Small intestine (tissue), 7 donors: ENCODE measurements around the gene COX8A. TPM values are rescaled to one million over a fixed set of nuclear protein-coding genes. Genes with fewer than 3 reads are reported as not detected.

Experiments used
- DNase-seq, 2 donors: peaks; one replicate each; pipeline versions ENCODE4 v3.0.0 to v3.0.0-alpha.2; 2013
- FAIRE-seq: peaks from 2 replicates; lab custom pipeline; 2012; peaks lifted over from hg19 to GRCh38; lab: Jason Lieb, UNC
- H3K27ac ChIP-seq, 3 donors: one replicate each; pipeline ENCODE4 v1.5.1; 2013; ENCODE audit warnings: low read length in 2 of 3, mild to moderate bottlenecking in 2 of 3, control low read depth in 1 of 3, inconsistent platforms in 1 of 3, low read depth in 1 of 3, moderate library complexity in 1 of 3
- H3K27me3 ChIP-seq, 3 donors: one replicate each; pipeline ENCODE4 v1.6.1; 2013; ENCODE audit warnings: low read length in 3 of 3, inconsistent platforms in 1 of 3; ENCODE audit not compliant: control insufficient read depth in 3 of 3, insufficient read depth in 3 of 3
- H3K36me3 ChIP-seq, 3 donors: one replicate each; pipeline ENCODE4 v1.6.1; 2013; ENCODE audit warnings: low read length in 3 of 3, inconsistent platforms in 1 of 3, low read depth in 1 of 3, mild to moderate bottlenecking in 1 of 3, moderate library complexity in 1 of 3; ENCODE audit not compliant: control insufficient read depth in 3 of 3, insufficient read depth in 2 of 3
- H3K4me1 ChIP-seq, 3 donors: one replicate each; pipeline ENCODE4 v1.6.1; 2013; ENCODE audit warnings: low read length in 2 of 3, inconsistent platforms in 1 of 3, low read depth in 1 of 3, mild to moderate bottlenecking in 1 of 3, moderate library complexity in 1 of 3; ENCODE audit not compliant: control insufficient read depth in 3 of 3, insufficient read depth in 2 of 3
- H3K4me3 ChIP-seq, 3 donors: one replicate each; pipeline ENCODE4 v1.5.1; 2013; ENCODE audit warnings: low read length in 3 of 3, control low read depth in 1 of 3, inconsistent platforms in 1 of 3, low read depth in 1 of 3, mild to moderate bottlenecking in 1 of 3, moderate library complexity in 1 of 3
- H3K9me3 ChIP-seq, 2 donors: one replicate each; pipeline ENCODE4 v1.6.1; 2013; ENCODE audit warnings: low read depth in 1 of 2, low read length in 1 of 2; ENCODE audit not compliant: control insufficient read depth in 2 of 2, insufficient read depth in 1 of 2
- WGBS, 3 donors: extraction: QIAGEN DNeasy Blood & Tissue Kit; methylation state at CpG; one replicate each; pipeline ENCODE4 v1.1.7; 2013; 5-methylcytosine and 5-hydroxymethylcytosine counted together
- polyA plus RNA-seq, 4 donors: library from polyadenylated mRNA; stranded (reverse) in 3 of 4; unstranded in 1 of 4; fragments of 200-250 nt in 3 of 4; fragments of 120-200 nt in 1 of 4; gene quantifications; one replicate each; pipeline versions ENCODE4 v1.2.1 to v1.2.3, GENCODE V29; 2013
- donor health status: healthy with polysubstance abuse.
- donor health status: control.
- donor health status: control.
- donor health status: Bipolar disorder and iron deficiency.
- donor health status: healthy.

Gene COX8A
- polyA plus RNA-seq, 4 donors: 331 to 1,570 (median 1,390) TPM

- Histone ChIP-seq H3K36me3 (peaks cover 0 to 8% (median 2%) of the 10 kb centered on the region in 3 donors), H3K27ac (peak within 1 kb of the TSS; percentile 68 to 93 (median 73)), H3K9me3 (no peaks in the 10 kb centered on the region), H3K4me1 (peaks cover 0 to 16% (median 4%) of the 10 kb centered on the region in 3 donors), H3K4me3 (peak within 1 kb of the TSS; percentile 70 to 89 (median 76)), H3K27me3 (no peaks in the 10 kb centered on the region)
- FAIRE-seq (no peak), DNase-seq (peak; percentile 92 to 99)
- 0 to 1% (median 0%) methylated on average over 52 to 90 of the region's 92 CpGs for WGBS, 3 donors
Measured at GRCh38 chr11:63938479-63939396, 35.7 kb upstream of the COX8A start, which contains the start of gene NAA40. Gene NAA40, plus strand, starts transcription at chr11:63939002. Its CDS starts 95 bp downstream, at chr11:63939097.

DNA sequence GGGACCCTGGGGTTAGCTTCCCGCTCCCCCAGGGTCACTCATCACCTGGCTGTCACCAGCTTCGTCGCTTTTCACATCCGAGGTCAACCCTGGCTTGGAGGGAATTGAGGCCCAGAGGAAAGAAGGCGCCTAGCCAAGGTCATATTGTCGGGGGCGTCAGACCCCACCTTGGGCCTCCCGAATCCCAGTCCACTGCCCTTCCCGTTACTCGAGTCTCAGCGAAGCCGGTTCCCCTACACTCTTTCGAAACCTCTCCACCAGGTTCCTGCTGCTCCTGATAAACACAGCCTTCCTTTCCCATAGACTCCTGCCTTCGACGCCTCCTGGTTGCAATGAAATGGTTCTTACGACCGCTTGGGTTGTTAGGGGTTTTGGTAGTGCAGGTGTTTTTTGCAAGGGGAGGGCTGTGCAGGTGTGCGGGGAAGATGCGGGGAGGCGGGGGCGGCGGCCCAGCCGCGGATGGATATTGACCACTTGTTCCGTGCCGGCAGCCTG, 35.0 kb upstream of the COX8A start:
- FAIRE-seq (no peak), DNase-seq (peak; percentile 49 to 67)
- Histone ChIP-seq H3K36me3 (peaks cover 0 to 13% (median 2%) of the 10 kb centered on the region in 3 donors), H3K27me3 (no peaks in the 10 kb centered on the region), H3K4me3 (peak overlapping the region; percentile 70 to 89 (median 76)), H3K9me3 (no peaks in the 10 kb centered on the region), H3K4me1 (peaks cover 0 to 16% (median 9%) of the 10 kb centered on the region in 3 donors), H3K27ac (peak overlapping the region; percentile 1 to 73 (median 68))
- 0 to 3% (median 1%) methylated on average over 25 to 26 of the region's 26 CpGs for WGBS, 3 donors

GRCh38 chr11:63940786-63941185, 33.6 kb upstream of the COX8A start:
- Histone ChIP-seq H3K36me3 (peaks cover 0 to 13% (median 2%) of the 10 kb centered on the region in 3 donors), H3K4me1 (peaks cover 0 to 28% (median 15%) of the 10 kb centered on the region in 3 donors), H3K9me3 (no peaks in the 10 kb centered on the region), H3K27ac (no peak overlapping the region), H3K27me3 (no peaks in the 10 kb centered on the region), H3K4me3 (no peak overlapping the region)
- FAIRE-seq (no peak), DNase-seq (no peak)
- 79 to 88% (median 80%) methylated on average over 6 of the region's 6 CpGs for WGBS, 3 donors

DNA sequence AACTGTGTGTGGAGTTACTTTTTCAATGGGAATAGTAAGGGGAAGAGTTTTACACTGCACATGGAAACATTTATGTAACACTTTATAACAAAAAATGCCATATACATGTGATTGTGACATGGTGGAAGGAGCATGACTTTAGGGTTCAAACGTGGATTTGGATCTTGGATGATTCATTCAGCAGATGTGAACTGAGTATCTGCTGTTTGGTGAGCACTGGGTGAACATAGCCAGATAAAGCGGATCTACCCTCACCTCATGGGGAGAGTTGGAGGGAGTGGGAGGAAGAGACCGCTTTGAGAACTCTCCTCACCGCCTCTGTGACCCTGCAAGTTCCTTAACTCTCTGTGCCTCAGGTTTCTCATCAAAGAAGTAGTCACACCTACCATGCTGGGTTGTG, 32.5 kb upstream of the COX8A start:
- H3K27me3 ChIP-seq: no peaks in the 10 kb centered on the region
- no peaks in the 10 kb centered on the region for H3K9me3 ChIP-seq
- DNase-seq: no peak
- no peak overlapping the region for H3K4me3 ChIP-seq
- H3K36me3 ChIP-seq: peaks cover 0 to 24% (median 2%) of the 10 kb centered on the region in 3 donors
- no peak for FAIRE-seq
- WGBS, 3 donors: 72 to 89% (median 81%) methylated on average over 4 of the region's 4 CpGs
- peaks cover 0 to 28% (median 15%) of the 10 kb centered on the region in 3 donors for H3K4me1 ChIP-seq
- H3K27ac ChIP-seq: peak overlapping the region in 1 of 3 donors; percentile 79

- H3K36me3 ChIP-seq: peaks cover 0 to 30% (median 2%) of the 10 kb centered on the region in 3 donors
- 52 to 75% (median 59%) methylated on average over 3 of the region's 3 CpGs for WGBS, 3 donors
- no peak overlapping the region for H3K4me3 ChIP-seq
- no peaks in the 10 kb centered on the region for H3K9me3 ChIP-seq
- H3K4me1 ChIP-seq: peaks cover 0 to 28% (median 15%) of the 10 kb centered on the region in 3 donors
- FAIRE-seq (no peak), DNase-seq (peak in 1 of 2 donors; percentile 91)
- H3K27ac ChIP-seq: peak overlapping the region in 2 of 3 donors; percentile 30 to 79
- H3K27me3 ChIP-seq: no peaks in the 10 kb centered on the region
Measured at GRCh38 chr11:63942803-63943202, 31.6 kb upstream of the COX8A start.

DNA sequence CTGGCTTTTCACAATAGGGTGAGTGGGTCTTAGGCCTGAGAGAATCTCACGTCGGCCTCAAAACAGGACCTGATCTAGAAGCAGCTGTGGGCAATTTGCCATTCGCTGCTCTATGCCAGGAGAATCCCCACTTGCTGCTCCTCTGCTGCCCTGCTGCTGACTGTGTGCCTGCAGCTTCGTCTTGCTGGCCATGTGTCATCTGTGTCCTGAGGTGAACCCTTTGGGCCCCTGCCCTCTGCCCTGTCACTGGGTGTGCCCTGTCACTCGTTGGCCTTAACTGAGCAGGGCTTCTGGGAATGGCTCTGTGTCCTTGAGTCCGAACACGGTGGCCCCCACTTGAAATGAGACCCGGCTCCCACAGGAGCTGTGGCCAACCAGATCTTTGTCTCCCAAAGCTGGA, 29.4 kb upstream of the COX8A start:
- DNase-seq: peak; percentile 61 to 79
- no peak overlapping the region for H3K4me3 ChIP-seq
- H3K27me3 ChIP-seq: no peaks in the 10 kb centered on the region
- H3K9me3 ChIP-seq: no peaks in the 10 kb centered on the region
- no peak for FAIRE-seq
- H3K4me1 ChIP-seq: peaks cover 0 to 24% (median 15%) of the 10 kb centered on the region in 3 donors
- 41 to 54% (median 46%) methylated on average over 8 of the region's 8 CpGs for WGBS, 3 donors
- peaks cover 0 to 38% (median 2%) of the 10 kb centered on the region in 3 donors for H3K36me3 ChIP-seq
- H3K27ac ChIP-seq: peak overlapping the region in 2 of 3 donors; percentile 8 to 52

GRCh38 chr11:63945477-63946163, 28.8 kb upstream of the COX8A start:
- Histone ChIP-seq H3K4me3 (no peak overlapping the region), H3K36me3 (peaks cover 0 to 40% (median 2%) of the 10 kb centered on the region in 3 donors), H3K4me1 (peaks cover 0 to 24% (median 15%) of the 10 kb centered on the region in 3 donors), H3K27me3 (no peaks in the 10 kb centered on the region), H3K9me3 (no peaks in the 10 kb centered on the region), H3K27ac (peak overlapping the region; percentile 8 to 52 (median 13))
- 38 to 48% (median 38%) methylated on average over 14 of the region's 14 CpGs for WGBS, 3 donors
- DNase-seq (peak; percentile 82 to 83), FAIRE-seq (no peak)
